Ascending aorta (tissue), 2 donors: Measurements from ENCODE around the gene CRTC3. TPM values are rescaled to one million over a fixed set of nuclear protein-coding genes. Genes with fewer than 3 reads are reported as not detected.

ENCODE experiments used
- DNase-seq, 2 donors: peaks; one replicate each; pipeline ENCODE4 v3.0.0-alpha.2; 2019; ENCODE audit warnings: low spot score in 2 of 2
- H3K27ac ChIP-seq, 2 donors: fragments of 200-600 bp; sonication (generic); one replicate each; pipeline ENCODE4 v1.5.1; 2016 to 2017; ENCODE audit warnings: mild to moderate bottlenecking in 1 of 2
- H3K27me3 ChIP-seq: fragments of 200-600 bp; sonication (generic); one replicate; pipeline ENCODE4 v1.5.1; 2017
- H3K36me3 ChIP-seq, 2 donors: fragments of 200-600 bp; sonication (generic); one replicate each; pipeline ENCODE4 v1.5.1; 2016
- H3K4me1 ChIP-seq, 2 donors: fragments of 200-600 bp; sonication (generic); one replicate each; pipeline ENCODE4 v1.5.1; 2016 to 2017; ENCODE audit warnings: mild to moderate bottlenecking in 1 of 2
- H3K4me3 ChIP-seq, 2 donors: fragments of 200-600 bp; sonication (generic); one replicate each; pipeline ENCODE4 v1.5.1; 2016 to 2017; ENCODE audit warnings: mild to moderate bottlenecking in 1 of 2
- H3K9me3 ChIP-seq, 2 donors: fragments of 200-600 bp; sonication (generic); one replicate each; pipeline ENCODE4 v1.5.1; 2016
- CTCF ChIP-seq, 3 experiments: fragments of 200-600 bp in 2 of 3; fragments of 450-650 bp in 1 of 3; sonication (generic) in 2 of 3; IDR thresholded peaks; one replicate each; pipeline ENCODE4 v1.5.1; 2016 to 2019; ENCODE audit warnings: antibody characterized with exemption in 3 of 3, mild to moderate bottlenecking in 1 of 3, moderate library complexity in 1 of 3
- intact Hi-C: fragments of 100-400 bp; cut with DNase I; formaldehyde crosslinking; loops from one replicate; pipeline ENCODE4 v1.15.1; 2023
- total RNA-seq: library from RNA; depleted of rRNA; stranded (reverse); fragments of >200 nt; gene quantifications from one replicate; pipeline ENCODE4 v1.1.0, GENCODE V29; 2016

CRTC3 gene
- total RNA-seq, 1 donor from 2014 or later: 35.5 TPM

GRCh38 chr15:90576711-90577389 lies 47.1 kb downstream of the CRTC3 start:
- intact Hi-C loops: no loop called here
- no peak for TF ChIP-seq CTCF (IDR thresholded peaks at IDR 0.05)
- H3K4me1 ChIP-seq: peaks cover 0 to 25% of the 10 kb centered on the region in 2 donors
- no peaks in the 10 kb centered on the region for H3K9me3 ChIP-seq
- no peak overlapping the region for H3K27ac ChIP-seq
- no peaks in the 10 kb centered on the region for H3K36me3 ChIP-seq
- DNase-seq: no peak
- no peak overlapping the region for H3K4me3 ChIP-seq
- no peaks in the 10 kb centered on the region for H3K27me3 ChIP-seq

- no peaks in the 10 kb centered on the region for H3K27me3 ChIP-seq
- H3K4me1 ChIP-seq: peaks cover 3 to 33% of the 10 kb centered on the region in 2 donors
- no peak overlapping the region for H3K27ac ChIP-seq
- no peaks in the 10 kb centered on the region for H3K36me3 ChIP-seq
- no peak overlapping the region for H3K4me3 ChIP-seq
- no peak for TF ChIP-seq CTCF (IDR thresholded peaks at IDR 0.05)
- intact Hi-C loops: no loop called here
- no peaks in the 10 kb centered on the region for H3K9me3 ChIP-seq
- DNase-seq: no peak
These were observed 49.5 kb downstream of the CRTC3 start for GRCh38 chr15:90579213-90579612.

- no peak for TF ChIP-seq CTCF (IDR thresholded peaks at IDR 0.05)
- H3K36me3 ChIP-seq: no peaks in the 10 kb centered on the region
- intact Hi-C loops: no loop called here
- no peak overlapping the region for H3K4me3 ChIP-seq
- no peaks in the 10 kb centered on the region for H3K27me3 ChIP-seq
- H3K27ac ChIP-seq: peak overlapping the region; percentile 11 to 59
- DNase-seq: no peak
- H3K4me1 ChIP-seq: peaks cover 3 to 33% of the 10 kb centered on the region in 2 donors
- H3K9me3 ChIP-seq: no peaks in the 10 kb centered on the region
These were observed 50.4 kb downstream of the CRTC3 start for GRCh38 chr15:90580099-90580498.

GRCh38 chr15:90580541-90580940 lies 50.8 kb downstream of the CRTC3 start:
- Histone ChIP-seq H3K4me1 (peaks cover 3 to 33% of the 10 kb centered on the region in 2 donors), H3K27me3 (no peaks in the 10 kb centered on the region), H3K27ac (peak overlapping the region; percentile 53 to 59), H3K4me3 (no peak overlapping the region), H3K9me3 (no peaks in the 10 kb centered on the region), H3K36me3 (no peaks in the 10 kb centered on the region)
- intact Hi-C loops: no loop called here
- no peak for DNase-seq
- TF ChIP-seq CTCF (IDR thresholded peaks at IDR 0.05): no peak

GRCh38 chr15:90580946-90581345 lies 51.2 kb downstream of the CRTC3 start:
- DNase-seq: no peak
- Histone ChIP-seq H3K36me3 (no peaks in the 10 kb centered on the region), H3K4me1 (peaks cover 3 to 29% of the 10 kb centered on the region in 2 donors), H3K27ac (peak overlapping the region; percentile 53 to 59), H3K9me3 (no peaks in the 10 kb centered on the region), H3K4me3 (no peak overlapping the region), H3K27me3 (no peaks in the 10 kb centered on the region)
- no peak for TF ChIP-seq CTCF (IDR thresholded peaks at IDR 0.05)
- intact Hi-C loops: no loop called here
